HG02981 (cell line): ENCODE results near the gene PALLD.
A peak's percentile ranks its signal among the peaks of the same experiment; 100 is the strongest.

ENCODE experiments used
- ATAC-seq: cut with Tn5 transposase; IDR thresholded peaks from one replicate; pipeline ENCODE4 v1.9.1; 2021; ENCODE audit warnings: mild to moderate bottlenecking, moderate library complexity; ENCODE audit not compliant: unreplicated experiment

Gene PALLD

DNA sequence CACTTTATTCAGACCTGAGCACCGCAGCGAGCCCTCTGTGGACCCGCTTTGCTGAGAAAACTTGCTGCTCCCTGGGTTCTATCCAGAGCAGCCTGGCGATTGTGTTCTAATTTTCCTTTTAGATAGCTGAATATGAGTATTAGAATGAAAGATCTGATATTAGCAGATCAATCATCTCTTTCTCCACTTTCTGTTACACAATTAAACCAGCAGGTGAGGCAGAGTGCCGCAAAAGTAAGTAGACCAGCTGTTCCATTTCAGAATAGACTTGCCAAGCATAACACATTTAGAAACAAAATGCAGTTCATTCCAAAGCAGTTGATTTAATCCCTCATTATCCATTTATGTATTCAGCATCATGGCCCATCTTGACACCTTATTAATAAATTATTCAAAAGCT, 58.6 kb downstream of the PALLD start:
- no peak for ATAC-seq

DNA sequence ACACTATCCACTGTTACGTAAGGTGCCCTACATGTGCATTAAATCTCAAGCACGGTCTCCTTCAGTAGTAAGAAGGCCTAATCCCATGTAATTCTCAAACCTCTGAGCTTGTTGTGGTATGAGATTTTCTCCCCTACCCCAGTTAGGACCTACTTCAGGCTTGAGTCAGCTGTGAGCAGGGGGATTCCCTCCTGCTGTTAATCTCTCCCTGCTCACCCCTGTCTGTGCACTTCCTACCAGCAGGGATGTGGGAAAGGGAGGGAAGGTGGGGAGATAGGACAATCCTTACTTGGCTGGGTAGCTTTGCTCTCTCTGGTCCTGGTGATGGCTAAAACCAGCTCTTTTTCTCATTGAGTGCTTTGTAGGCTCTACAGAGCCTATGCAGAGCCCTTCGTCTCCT, 60.8 kb downstream of the PALLD start:
- ATAC-seq = no peak

DNA sequence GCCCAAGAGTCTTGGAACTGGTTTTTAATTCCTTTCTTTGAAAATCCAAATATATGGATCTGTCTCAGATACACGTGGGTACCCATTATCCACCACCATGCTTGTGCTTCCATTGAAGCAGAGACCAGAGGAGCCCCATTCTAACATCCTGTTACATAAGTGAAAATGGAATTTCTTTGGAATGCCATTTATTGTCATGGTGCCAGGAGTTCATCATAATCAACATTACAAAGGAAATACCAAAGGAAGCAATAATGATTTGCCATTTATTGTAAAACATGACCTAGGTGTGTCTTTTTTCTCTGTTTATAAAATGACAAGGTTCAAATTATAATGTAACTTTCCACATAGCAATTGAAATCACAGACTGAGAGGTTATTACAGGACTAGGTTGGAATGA, 61.7 kb downstream of the PALLD start:
- ATAC-seq = no peak

DNA sequence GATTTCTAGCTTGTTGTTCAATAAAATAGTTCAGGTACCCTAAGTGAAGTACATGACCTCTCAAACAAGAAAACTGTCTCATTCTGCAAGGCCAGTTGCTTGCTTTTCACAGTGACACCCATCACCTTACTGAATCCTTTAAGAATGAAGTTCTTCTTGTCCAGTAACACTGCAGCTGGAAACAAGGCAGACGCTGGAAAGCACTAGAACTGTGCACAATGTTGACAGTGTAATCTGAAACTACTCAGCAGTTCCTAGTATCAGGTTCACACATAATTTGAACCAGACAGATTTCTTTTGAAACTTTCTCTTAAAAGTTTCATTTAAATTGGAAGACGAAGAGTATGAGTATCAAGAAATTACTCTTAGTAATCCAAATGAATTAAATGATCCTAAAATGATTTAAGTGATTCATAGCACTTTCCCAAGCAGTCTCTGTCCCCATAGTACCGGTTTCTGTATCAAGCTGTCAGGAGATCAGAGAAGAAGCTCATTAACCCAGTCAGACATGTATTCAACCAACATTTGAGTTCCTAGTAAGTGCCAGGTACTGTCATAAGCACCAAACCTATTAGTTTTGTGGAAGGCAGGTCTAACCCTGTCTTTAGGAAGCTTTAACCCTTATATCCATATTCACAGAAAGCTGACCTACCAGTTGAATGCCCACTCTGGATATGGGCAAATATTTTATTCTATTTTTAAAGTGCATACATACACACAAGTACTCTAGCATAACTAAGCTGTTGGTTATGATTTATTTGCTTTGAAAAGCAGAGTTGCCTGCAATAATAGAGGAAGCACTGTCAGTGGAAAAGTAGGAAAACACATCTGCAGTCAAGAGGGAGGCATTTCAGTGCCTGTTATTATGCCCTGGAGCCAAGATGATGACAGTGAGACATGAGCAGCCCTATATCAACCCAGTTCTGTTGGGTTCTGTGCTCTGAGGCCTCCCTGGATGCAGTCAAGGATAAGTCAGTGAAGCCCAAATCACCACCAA, 63.6 kb downstream of the PALLD start:
- no peak for ATAC-seq

DNA sequence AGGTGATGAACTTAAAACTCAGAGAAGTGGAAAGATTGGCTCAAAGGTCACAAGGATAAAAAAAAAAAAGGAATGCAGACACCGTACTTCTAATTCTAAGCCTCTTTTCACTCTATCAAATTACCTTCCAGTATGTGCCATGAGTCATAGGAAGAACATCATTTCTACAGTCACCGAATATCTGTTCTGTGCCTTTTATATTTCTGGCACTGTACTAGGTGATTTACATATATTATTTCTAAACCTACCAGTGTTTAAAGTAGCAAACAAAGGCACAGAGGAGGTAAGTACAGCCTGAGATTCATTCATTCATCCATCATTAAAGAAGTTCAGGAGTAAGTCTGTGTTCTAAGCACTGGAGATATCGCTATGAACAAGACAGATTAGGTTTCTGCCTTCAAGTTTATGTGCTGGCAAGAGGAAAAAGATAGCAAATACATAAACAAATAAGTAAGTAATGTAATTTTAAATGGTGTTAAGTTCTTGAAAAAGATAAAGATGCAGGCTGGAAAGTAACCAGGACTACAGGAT, 65.3 kb downstream of the PALLD start:
- no peak for ATAC-seq

DNA sequence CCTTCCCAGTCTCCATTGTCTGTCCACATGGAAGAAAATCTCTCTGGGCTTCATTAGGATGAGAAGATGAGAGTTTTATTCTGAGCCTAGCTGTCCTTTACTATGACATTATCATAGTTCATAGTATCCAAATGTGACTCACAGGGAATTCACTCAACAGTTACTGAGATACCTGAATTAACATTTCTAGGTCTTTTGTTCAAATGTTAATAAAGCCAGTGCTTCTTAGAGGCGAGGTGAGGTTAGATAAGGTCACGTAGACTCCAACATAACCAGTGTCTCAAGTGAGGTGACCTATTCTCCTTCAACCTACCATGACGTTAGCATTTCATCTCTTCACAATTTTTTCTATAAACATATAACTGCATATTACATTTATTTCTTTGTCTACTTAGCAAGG, 67.2 kb downstream of the PALLD start:
- ATAC-seq = no peak

DNA sequence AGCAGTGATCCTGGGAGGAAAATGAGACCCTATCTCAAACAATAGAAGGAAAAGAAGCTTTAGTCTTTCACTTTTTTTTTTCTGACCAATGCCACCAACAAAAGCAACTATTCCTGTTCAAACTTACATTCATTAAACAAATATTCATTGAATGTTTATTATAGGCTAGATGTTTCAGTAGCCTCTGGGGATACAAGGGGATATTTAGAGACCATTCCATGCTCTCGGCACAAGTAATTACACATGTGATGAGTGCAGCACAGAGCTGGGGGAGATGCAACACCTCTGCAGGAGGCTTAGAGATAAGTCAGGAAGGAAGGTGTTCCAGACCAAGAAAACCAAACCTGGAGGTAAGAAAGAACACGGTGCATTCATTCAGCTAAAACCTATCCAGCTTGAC, 68.3 kb downstream of the PALLD start:
- ATAC-seq = no peak

DNA sequence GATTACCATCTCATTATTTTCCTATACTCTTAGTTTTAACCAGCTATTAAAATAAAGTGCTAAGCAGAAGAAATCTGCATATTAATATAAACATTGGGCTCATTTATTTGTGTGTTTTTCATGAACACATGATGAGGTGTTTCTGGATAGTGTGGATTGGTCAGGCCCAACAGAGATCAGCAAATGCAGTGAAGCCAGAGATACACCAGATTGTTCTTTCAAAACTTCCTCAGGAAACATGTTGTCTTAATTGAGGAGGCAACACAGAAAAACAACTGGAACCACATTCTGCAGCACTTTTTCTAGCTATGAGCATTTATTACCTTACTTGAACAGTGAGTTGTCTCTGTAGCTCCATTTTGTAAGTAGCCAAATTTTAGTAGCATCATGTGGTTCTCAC, 69.9 kb downstream of the PALLD start:
- no peak for ATAC-seq

DNA sequence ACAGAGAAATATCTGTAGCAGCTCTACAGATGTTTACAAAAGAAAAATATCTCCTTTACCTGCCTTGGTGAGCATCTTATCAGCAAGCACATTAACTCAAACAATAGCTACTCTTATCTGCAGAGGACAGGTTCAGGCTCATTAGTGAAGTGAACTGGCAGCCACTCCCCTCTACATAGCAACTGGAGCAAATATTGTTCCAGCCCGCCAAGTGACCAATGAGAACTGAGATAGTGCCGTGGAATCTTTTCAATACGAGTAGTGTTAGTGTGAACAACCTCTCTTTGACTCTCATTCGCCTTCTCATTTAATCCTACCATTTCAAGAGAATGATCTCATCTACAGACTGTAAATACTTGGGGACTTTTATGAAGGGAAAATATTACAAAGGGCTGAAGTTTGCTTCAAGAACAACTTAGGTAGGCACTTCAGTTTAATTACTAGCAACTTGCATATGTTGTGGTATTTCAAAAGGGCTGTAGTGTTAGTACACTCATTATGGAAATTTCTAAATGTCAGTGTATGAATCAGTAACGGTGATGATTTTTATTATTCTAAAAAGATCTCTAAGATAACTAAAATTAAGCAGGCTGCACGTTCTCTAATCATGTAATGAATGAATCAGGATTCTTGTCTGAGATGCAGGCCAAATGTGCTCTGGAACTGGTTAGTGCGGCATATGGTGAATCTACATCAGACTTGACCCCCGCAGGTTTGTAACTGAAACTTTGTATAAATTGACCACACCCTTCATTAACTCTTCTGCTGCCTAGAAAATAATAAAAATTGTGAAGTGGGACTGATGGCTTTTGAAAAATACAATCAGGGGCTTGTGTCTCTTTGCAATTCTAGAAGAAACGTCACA, 72.4 kb downstream of the PALLD start:
- ATAC-seq = no peak

DNA sequence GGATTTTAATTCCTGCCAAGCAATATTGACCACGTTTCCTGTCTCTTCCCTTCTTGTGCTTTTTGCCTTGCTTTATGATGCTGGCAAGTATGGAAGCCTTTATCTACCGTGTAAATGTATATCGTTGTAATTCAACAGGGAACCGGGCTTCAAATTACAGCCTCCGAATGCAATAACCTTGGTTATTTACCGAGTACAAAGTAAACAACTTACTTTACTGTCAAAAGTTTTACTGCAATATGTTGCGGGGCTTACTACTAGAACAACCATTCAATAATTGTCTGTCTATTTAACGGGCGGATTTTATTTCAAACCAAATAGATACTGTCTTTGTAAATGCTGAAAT, 73.1 kb downstream of the PALLD start:
- no peak for ATAC-seq

DNA sequence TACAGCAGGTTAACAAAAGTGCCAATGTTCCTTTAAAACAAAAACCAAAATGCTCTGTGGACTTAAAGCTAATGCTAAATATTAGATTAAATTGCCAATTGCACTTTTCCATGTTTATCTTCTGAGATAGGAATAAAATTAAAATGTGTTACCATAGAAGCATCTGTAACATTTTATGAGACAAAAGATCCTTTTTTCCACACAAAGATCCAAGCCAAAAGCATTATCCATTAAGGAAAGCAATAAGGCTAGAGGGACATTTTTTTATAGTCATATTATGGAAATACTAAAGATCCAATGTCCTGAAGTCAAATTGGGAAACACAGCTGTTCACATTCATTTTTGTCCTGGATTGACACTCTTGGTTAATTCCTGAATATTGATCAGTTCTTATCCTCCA, 73.6 kb downstream of the PALLD start:
- no peak for ATAC-seq

DNA sequence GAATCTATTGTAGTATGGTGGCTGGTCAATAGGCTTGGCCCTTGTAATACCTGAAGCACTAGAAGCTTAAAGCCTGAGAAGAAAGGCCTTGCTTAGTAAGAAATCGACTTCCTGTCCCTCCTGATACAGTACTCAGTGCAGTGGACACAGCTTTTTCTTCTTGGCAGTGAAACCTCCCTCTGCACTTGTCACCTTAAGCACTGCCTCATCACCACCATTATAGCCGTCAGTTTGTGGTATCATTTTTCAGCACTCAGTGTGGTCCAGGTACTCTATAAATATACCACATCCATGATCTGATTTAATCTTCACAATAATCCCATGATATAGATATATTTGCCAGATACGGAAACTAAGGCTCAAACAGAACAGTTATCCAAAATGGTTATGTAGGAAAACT, 75.2 kb downstream of the PALLD start:
- ATAC-seq = no peak

DNA sequence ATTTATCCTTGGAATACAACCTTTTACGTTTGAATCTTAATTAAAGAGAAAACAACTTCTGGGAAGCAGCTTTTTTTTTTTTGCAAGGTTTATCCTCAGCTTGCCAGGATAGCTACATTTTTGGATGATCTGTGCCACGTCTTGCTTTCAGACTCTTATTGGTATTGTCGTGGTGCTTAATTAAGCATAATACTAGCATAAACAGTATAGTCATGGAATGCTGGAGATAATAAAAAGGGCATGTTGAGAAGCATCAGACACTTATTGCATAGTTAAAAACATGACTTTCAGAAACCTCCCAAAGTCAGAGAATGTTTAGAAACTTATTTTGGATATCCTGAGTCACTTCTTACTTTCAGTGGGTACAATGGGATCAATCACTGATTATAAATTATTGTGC, 77.0 kb downstream of the PALLD start:
- ATAC-seq = no peak

DNA sequence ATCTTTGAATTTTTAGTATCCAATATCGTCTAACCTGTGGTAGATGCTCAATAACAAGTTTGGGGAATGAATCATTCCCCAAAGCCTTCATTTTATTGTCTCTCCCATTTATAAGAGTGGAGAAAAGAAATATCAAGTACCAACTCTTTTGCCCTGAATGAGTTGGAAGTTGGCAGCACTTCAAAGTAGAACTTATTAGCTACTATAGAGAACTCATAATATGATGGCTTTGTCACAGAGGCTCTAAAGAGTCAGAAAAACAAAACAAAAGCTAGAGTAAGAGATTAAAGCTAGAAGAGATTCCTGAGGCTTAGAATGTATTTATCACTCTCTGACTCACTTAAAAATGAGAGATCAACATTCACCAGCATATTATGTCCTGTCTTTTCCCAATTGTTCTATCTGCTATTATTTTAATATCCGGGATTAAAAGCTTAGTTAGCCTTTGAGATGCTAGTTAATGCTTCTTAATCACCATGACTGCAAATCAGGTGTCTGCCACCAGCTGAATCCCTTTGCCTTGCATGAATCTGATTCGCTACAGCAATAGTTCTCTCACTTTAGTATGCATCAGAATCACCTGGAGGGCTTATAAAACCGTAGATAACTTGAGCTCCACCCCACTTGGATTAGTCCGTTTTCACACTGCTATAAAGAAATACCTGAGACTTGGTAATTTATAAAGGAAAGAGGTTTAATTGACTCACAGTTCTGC, 77.9 kb downstream of the PALLD start:
- no peak for ATAC-seq

DNA sequence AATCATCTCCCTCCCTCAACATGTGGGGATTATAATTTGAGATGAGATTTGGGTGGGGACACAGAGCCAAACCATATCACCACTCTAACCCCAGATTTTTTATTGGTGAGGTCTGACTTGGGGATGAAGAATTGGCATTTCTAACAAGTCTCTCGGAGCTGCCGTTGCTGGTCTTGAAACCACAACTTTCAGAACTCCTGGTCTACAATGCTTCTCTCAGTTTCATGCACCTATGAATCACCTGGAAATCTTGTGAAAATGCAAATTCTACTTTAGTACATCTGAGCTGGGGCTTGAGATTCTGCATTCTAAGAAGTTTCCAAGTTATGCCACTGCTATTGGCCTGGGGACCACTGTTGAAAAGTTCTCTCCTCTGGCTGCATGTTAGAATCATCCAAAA, 78.6 kb downstream of the PALLD start:
- no peak for ATAC-seq

DNA sequence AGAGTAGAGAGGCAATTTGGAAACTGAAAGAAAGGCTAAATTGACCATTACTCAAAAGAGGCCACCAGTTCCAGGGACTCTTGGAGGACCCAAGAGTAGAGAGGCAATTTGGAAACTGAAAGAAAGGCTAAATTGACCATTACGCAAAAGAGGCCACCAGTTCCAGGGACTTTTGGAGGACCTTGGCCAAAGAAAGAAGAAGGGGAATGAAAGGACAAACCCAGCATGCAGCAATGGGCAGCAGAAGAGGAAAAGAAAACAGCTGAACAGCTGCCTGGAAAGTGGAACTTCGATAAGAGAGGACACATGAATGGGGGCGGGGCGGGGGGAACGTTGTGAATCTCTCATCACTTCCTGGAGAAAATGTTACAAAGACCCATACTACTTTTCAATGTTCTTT, 80.8 kb downstream of the PALLD start:
- ATAC-seq = no peak

DNA sequence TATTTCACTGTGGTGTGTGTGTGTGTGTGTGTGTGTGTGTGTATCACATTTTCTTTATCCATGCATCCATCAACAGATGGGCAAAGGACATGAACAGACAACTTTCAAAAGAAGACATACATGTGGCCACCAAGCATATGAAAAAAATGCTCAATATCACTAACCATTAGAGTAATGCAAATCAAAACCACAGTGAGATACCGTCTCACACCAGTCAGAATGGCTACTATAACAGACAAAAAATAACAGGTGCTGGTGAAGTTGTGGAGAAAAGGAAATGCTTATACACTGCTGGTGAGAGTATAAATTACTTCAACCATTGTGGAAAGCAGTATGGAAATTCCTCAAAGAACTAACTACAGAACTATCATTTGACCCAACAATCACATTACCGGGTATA, 83.4 kb downstream of the PALLD start:
- no peak for ATAC-seq

DNA sequence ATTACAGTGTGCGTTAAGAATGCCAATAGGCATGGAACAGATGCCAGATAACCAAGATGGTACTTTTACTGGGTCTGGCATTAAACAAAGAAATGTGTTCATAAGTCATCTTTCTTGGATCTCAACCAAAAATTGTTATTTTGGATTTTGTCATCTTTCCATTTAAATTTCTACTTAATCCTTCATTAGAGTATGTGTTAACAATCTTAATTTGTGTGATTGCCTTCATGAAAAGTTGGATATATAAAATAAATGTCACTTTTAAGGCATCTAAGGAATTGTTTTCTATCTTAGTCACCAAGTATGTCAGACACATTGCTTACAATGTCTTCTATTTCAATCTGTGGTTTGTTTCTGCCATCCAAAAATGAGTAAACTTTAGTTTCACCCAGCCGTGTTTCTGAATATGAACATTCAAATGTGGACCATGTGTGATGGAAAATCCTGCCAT, 87.5 kb downstream of the PALLD start:
- peak; percentile 66 for ATAC-seq

DNA sequence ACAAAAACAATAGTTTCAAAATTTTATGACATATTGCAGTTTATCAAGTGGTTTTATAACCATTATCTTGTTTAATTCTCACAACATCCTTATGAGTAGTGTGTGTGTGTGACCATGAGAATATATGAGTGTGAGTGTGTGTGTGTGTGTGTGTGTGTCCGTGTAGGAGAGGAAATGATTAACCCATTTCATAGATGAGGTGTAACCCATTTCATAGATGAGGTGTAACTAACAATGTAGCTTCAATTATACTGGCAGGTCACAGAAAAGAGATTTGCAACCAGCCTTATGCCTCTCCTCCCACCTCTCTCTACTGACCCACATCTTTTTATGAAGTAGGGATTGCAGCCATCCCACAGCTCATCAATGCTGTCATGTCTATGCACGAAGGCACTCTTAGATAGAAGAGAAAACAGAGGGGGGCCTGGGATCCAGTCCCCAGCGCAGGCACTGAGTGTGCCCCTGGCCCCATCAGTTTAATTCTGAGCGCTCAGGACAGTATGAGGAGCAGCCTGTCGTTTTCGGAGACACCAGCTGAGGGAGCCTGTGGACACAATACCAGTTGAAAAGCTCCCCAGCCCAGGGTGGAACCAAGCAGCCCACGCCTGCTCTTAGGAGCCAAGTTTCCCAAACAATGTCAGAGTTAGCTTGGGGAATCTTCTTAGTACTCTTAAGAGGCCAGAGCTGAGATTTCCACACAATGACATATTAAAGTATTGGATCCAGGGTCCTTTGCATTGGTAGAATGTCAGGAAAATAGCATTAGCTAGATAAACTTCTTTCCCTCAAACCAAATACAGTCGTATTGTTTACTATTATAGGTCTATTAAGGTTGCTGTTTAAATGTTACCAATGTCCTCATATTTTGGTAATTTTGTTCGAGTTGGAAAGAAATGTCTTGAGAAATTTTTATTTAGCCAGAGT, 88.6 kb downstream of the PALLD start:
- ATAC-seq = peak; percentile 74

DNA sequence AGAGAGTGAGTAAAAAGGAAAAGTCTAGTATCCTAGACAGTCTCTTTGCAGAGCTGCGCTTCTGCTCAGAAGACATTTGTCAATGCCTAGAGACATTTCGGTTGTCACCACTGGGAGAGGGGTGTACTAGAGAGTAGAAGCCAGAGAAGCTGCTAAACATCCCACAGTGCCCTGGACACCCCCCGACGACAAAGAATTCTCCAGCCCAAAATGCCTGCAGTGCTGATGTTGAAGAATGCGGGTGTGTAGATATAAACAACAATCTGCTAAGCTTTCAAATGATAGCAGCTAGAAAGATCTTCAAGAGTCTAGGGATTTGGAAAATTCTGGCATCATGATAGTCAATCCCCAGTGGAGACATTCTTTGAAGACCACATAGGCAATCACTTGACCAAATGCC, 90.1 kb downstream of the PALLD start:
- ATAC-seq = no peak
